HG02973 (cell line): ENCODE measurements around the gene THPO.

Experiments used
- ATAC-seq: cut with Tn5 transposase; IDR thresholded peaks from one replicate; pipeline ENCODE4 v1.9.1; 2021; ENCODE audit warnings: moderate library complexity; ENCODE audit not compliant: unreplicated experiment

Gene THPO

GRCh38 chr3:184335661-184336546 is 42.1 kb downstream of the THPO start:
- no peak for ATAC-seq

- no peak for ATAC-seq
Measured at GRCh38 chr3:184335291-184335660, 42.7 kb downstream of the THPO start.

GRCh38 chr3:184334470-184335158 is 43.4 kb downstream of the THPO start:
- ATAC-seq, result no peak

- ATAC-seq, result no peak
Measured at GRCh38 chr3:184333700-184334099, 44.3 kb downstream of the THPO start.

GRCh38 chr3:184333190-184333589 is 44.8 kb downstream of the THPO start:
- no peak for ATAC-seq

GRCh38 chr3:184332370-184333090 is 45.5 kb downstream of the THPO start:
- no peak for ATAC-seq

GRCh38 chr3:184328516-184328915 is 49.5 kb downstream of the THPO start:
- no peak for ATAC-seq

- ATAC-seq, result no peak
Measured at GRCh38 chr3:184327171-184327570, 50.8 kb downstream of the THPO start.

- no peak for ATAC-seq
Measured at GRCh38 chr3:184325715-184326369, 52.2 kb downstream of the THPO start.

- no peak for ATAC-seq
Measured at GRCh38 chr3:184325269-184325668, 52.7 kb downstream of the THPO start.

- ATAC-seq, result no peak
Measured at GRCh38 chr3:184323696-184324095, 54.3 kb downstream of the THPO start.

GRCh38 chr3:184322731-184323487 is 55.1 kb downstream of the THPO start:
- ATAC-seq, result no peak
